Trophoblast cell (in vitro differentiated cells and primary cell): ENCODE measurements around the gene EXOC4.

Experiments used
- DNase-seq, 2 donors: peaks; one replicate each; pipeline ENCODE4 v3.0.0-alpha.2; 2016
- H2AFZ ChIP-seq: 2 replicates; pipeline ENCODE4 v1.6.1; 2013; ENCODE audit warnings: low read length, moderate library complexity, mild to moderate bottlenecking; ENCODE audit not compliant: insufficient read depth, poor library complexity
- H2AK5ac ChIP-seq: 2 replicates; pipeline ENCODE4 v1.6.1; 2013; ENCODE audit warnings: mild to moderate bottlenecking, low read length
- H2BK120ac ChIP-seq: 2 replicates; pipeline ENCODE4 v1.6.1; 2013; ENCODE audit warnings: low read length, mild to moderate bottlenecking, moderate library complexity; ENCODE audit not compliant: insufficient read depth, poor library complexity
- H2BK12ac ChIP-seq: 2 replicates; pipeline ENCODE4 v1.6.1; 2013; ENCODE audit warnings: mild to moderate bottlenecking, low read length, moderate library complexity
- H2BK5ac ChIP-seq: 2 replicates; pipeline ENCODE4 v1.6.1; 2013; ENCODE audit warnings: low read length, low read depth, moderate library complexity, mild to moderate bottlenecking; ENCODE audit not compliant: poor library complexity
- H3K14ac ChIP-seq: 2 replicates; pipeline ENCODE4 v1.6.1; 2013; ENCODE audit warnings: mild to moderate bottlenecking, low read length
- H3K18ac ChIP-seq: 2 replicates; pipeline ENCODE4 v1.6.1; 2013; ENCODE audit warnings: mild to moderate bottlenecking, low read length
- H3K23ac ChIP-seq: 2 replicates; pipeline ENCODE4 v1.6.1; 2013; ENCODE audit warnings: low read length
- H3K27ac ChIP-seq: 2 replicates; pipeline ENCODE4 v1.5.1; 2013; ENCODE audit warnings: low read depth, mild to moderate bottlenecking, inconsistent platforms, low read length, moderate library complexity
- H3K27me3 ChIP-seq: 2 replicates; pipeline ENCODE4 v1.6.1; 2013; ENCODE audit warnings: inconsistent platforms, mild to moderate bottlenecking, low read length, moderate library complexity; ENCODE audit not compliant: insufficient read depth
- H3K36me3 ChIP-seq, 2 experiments: 1 replicate in 1 of 2; 2 replicates in 1 of 2; pipeline ENCODE4 v1.6.1; 2013; ENCODE audit warnings: low read length in 2 of 2, mild to moderate bottlenecking in 2 of 2, moderate library complexity in 1 of 2; ENCODE audit not compliant: insufficient read depth in 2 of 2, control insufficient read depth in 1 of 2
- H3K4ac ChIP-seq: 2 replicates; pipeline ENCODE4 v1.6.1; 2013; ENCODE audit warnings: low read depth, mild to moderate bottlenecking, low read length, moderate library complexity
- H3K4me1 ChIP-seq, 2 experiments: 1 replicate in 1 of 2; 2 replicates in 1 of 2; pipeline ENCODE4 v1.6.1; 2013; ENCODE audit warnings: low read length in 2 of 2, mild to moderate bottlenecking in 2 of 2, moderate library complexity in 1 of 2; ENCODE audit not compliant: insufficient read depth in 2 of 2, control insufficient read depth in 1 of 2
- H3K4me2 ChIP-seq: 2 replicates; pipeline ENCODE4 v1.6.1; 2013; ENCODE audit warnings: inconsistent platforms, mild to moderate bottlenecking, low read length, moderate library complexity
- H3K4me3 ChIP-seq: 2 replicates; pipeline ENCODE4 v1.5.1; 2013; ENCODE audit warnings: mild to moderate bottlenecking, low read depth, low read length, inconsistent platforms
- H3K79me1 ChIP-seq: one replicate; pipeline ENCODE4 v1.6.1; 2013; ENCODE audit warnings: low read length
- H3K79me2 ChIP-seq: 2 replicates; pipeline ENCODE4 v1.6.1; 2013; ENCODE audit warnings: low read length, mild to moderate bottlenecking; ENCODE audit not compliant: control insufficient read depth, insufficient read depth, poor library complexity
- H3K9ac ChIP-seq: 2 replicates; pipeline ENCODE4 v1.6.1; 2013; ENCODE audit warnings: mild to moderate bottlenecking, low read length
- H3K9me3 ChIP-seq: 2 replicates; pipeline ENCODE4 v1.6.1; 2013; ENCODE audit warnings: low read depth, mild to moderate bottlenecking, control low read depth, inconsistent platforms, low read length; ENCODE audit not compliant: insufficient read depth
- H4K12ac ChIP-seq: 2 replicates; pipeline ENCODE4 v1.6.1; 2013; ENCODE audit warnings: low read depth, mild to moderate bottlenecking, low read length, moderate library complexity
- H4K8ac ChIP-seq: 2 replicates; pipeline ENCODE4 v1.6.1; 2013; ENCODE audit warnings: low read depth, mild to moderate bottlenecking, low read length, moderate library complexity
- H4K91ac ChIP-seq: one replicate; pipeline ENCODE4 v1.6.1; 2013; ENCODE audit warnings: low read depth, mild to moderate bottlenecking, low read length, moderate library complexity
- WGBS: extraction: QIAGEN DNeasy Blood & Tissue Kit; methylation state at CpG from one replicate; pipeline ENCODE4 v1.1.7; 2013; ENCODE audit warnings: missing lambda C conversion rate; ENCODE audit not compliant: insufficient read length, insufficient coverage; ENCODE audit errors: extremely low coverage; 5-methylcytosine and 5-hydroxymethylcytosine counted together

EXOC4 gene

GRCh38 chr7:134101716-134102115 lies 848.8 kb downstream of the EXOC4 start:
- H3K4ac ChIP-seq = no peak overlapping the region
- H3K18ac ChIP-seq = no peak overlapping the region
- H3K9ac ChIP-seq = no peak overlapping the region
- H4K91ac ChIP-seq = no peak overlapping the region
- no peak overlapping the region for H3K4me2 ChIP-seq
- DNase-seq = no peak
- H2BK12ac ChIP-seq = no peak overlapping the region
- WGBS = no CpG with 5 or more reads among the region's 3 CpGs
- no peaks in the 10 kb centered on the region for H3K4me1 ChIP-seq
- no peak overlapping the region for H4K8ac ChIP-seq
- no peaks in the 10 kb centered on the region for H3K27me3 ChIP-seq
- H3K79me2 ChIP-seq = no peaks in the 10 kb centered on the region
- H3K14ac ChIP-seq = no peak overlapping the region
- no peak overlapping the region for H2BK5ac ChIP-seq
- H4K12ac ChIP-seq = no peak overlapping the region
- no peak overlapping the region for H2AK5ac ChIP-seq
- no peak overlapping the region for H3K27ac ChIP-seq
- H3K23ac ChIP-seq = no peak overlapping the region
- H2BK120ac ChIP-seq = no peak overlapping the region
- H3K4me3 ChIP-seq = no peak overlapping the region
- no peak overlapping the region for H2AFZ ChIP-seq
- no peaks in the 10 kb centered on the region for H3K36me3 ChIP-seq
- H3K9me3 ChIP-seq = no peaks in the 10 kb centered on the region
- H3K79me1 ChIP-seq = no peaks in the 10 kb centered on the region

GRCh38 chr7:134104166-134104565 lies 851.3 kb downstream of the EXOC4 start:
- Histone ChIP-seq H3K14ac (no peak overlapping the region), H3K79me1 (no peaks in the 10 kb centered on the region), H2AK5ac (no peak overlapping the region), H2BK12ac (no peak overlapping the region), H3K27ac (no peak overlapping the region), H2BK5ac (no peak overlapping the region), H3K4me3 (no peak overlapping the region), H4K91ac (no peak overlapping the region), H3K27me3 (no peaks in the 10 kb centered on the region), H2BK120ac (no peak overlapping the region), H3K18ac (no peak overlapping the region), H4K8ac (no peak overlapping the region), H3K36me3 (no peaks in the 10 kb centered on the region), H3K9me3 (no peaks in the 10 kb centered on the region), H3K4me1 (no peaks in the 10 kb centered on the region), H3K4ac (no peak overlapping the region), H3K4me2 (no peak overlapping the region), H4K12ac (no peak overlapping the region), H2AFZ (no peak overlapping the region), H3K79me2 (no peaks in the 10 kb centered on the region), H3K9ac (no peak overlapping the region), H3K23ac (no peak overlapping the region)
- WGBS = no CpG with 5 or more reads among the region's 4 CpGs
- DNase-seq = no peak

DNA sequence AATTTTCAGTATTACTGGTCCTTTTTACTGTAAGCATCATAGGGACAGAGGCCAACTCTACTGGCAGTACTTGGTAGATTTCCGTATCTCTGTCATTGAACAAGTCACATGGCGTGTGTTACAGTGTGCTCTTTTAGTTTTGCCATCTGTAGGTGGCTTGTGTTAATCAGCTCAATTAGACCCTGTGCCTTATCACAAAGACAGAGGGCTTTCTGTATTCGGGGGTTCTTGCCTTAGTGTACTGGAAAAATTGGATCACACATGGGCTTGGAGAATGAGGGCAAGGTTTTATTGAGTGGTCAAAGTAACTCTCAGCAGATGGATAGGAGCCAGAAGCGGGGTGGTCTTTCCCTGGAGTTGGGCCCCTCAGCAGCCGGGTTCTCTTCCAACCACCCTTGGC lies 853.0 kb downstream of the EXOC4 start:
- no peak overlapping the region for H3K4ac ChIP-seq
- no CpG with 5 or more reads among the region's 5 CpGs for WGBS
- no peaks in the 10 kb centered on the region for H3K9me3 ChIP-seq
- H2AK5ac ChIP-seq = no peak overlapping the region
- no peak overlapping the region for H3K4me3 ChIP-seq
- H4K8ac ChIP-seq = no peak overlapping the region
- no peaks in the 10 kb centered on the region for H3K79me1 ChIP-seq
- no peak overlapping the region for H3K14ac ChIP-seq
- no peaks in the 10 kb centered on the region for H3K27me3 ChIP-seq
- no peaks in the 10 kb centered on the region for H3K79me2 ChIP-seq
- H2BK12ac ChIP-seq = no peak overlapping the region
- no peak overlapping the region for H3K27ac ChIP-seq
- H3K36me3 ChIP-seq = no peaks in the 10 kb centered on the region
- H2AFZ ChIP-seq = no peak overlapping the region
- no peak overlapping the region for H4K12ac ChIP-seq
- DNase-seq = no peak
- H3K4me1 ChIP-seq = no peaks in the 10 kb centered on the region
- H2BK5ac ChIP-seq = no peak overlapping the region
- no peak overlapping the region for H4K91ac ChIP-seq
- no peak overlapping the region for H3K23ac ChIP-seq
- H3K4me2 ChIP-seq = no peak overlapping the region
- no peak overlapping the region for H3K18ac ChIP-seq
- H2BK120ac ChIP-seq = no peak overlapping the region
- H3K9ac ChIP-seq = no peak overlapping the region

GRCh38 chr7:134108802-134109201 lies 855.9 kb downstream of the EXOC4 start:
- H3K23ac ChIP-seq = no peak overlapping the region
- H3K4me2 ChIP-seq = no peak overlapping the region
- no peaks in the 10 kb centered on the region for H3K4me1 ChIP-seq
- H4K91ac ChIP-seq = no peak overlapping the region
- H2AK5ac ChIP-seq = no peak overlapping the region
- no peak overlapping the region for H3K14ac ChIP-seq
- H3K18ac ChIP-seq = no peak overlapping the region
- no peaks in the 10 kb centered on the region for H3K9me3 ChIP-seq
- no peak overlapping the region for H2BK120ac ChIP-seq
- H3K9ac ChIP-seq = no peak overlapping the region
- no peak overlapping the region for H2BK5ac ChIP-seq
- H4K8ac ChIP-seq = no peak overlapping the region
- H3K27me3 ChIP-seq = no peaks in the 10 kb centered on the region
- H3K27ac ChIP-seq = no peak overlapping the region
- no peak overlapping the region for H4K12ac ChIP-seq
- H3K4me3 ChIP-seq = no peak overlapping the region
- no peak overlapping the region for H3K4ac ChIP-seq
- no peaks in the 10 kb centered on the region for H3K36me3 ChIP-seq
- H3K79me1 ChIP-seq = no peaks in the 10 kb centered on the region
- DNase-seq = no peak
- H2BK12ac ChIP-seq = no peak overlapping the region
- H2AFZ ChIP-seq = no peak overlapping the region
- no CpG with 5 or more reads among the region's 2 CpGs for WGBS
- no peaks in the 10 kb centered on the region for H3K79me2 ChIP-seq

DNA sequence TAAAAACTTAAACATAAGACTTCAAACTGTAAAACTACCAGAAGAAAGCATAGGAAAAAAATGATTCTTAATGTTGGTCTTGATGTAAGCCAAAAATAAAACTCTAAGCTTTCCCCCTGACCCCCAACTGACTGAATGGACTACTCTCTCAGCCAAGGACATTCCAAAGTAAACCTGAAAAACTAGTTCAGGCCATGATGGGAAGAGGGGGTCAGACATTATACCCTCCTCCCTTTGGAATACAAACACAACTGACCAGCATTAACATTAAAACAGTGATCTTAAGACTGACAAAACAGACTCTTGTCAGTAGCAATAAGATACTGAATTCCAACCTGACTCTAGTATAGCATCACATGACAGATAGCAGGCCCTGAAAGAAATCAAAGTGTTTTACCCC lies 860.8 kb downstream of the EXOC4 start:
- Histone ChIP-seq H3K4me1 (no peaks in the 10 kb centered on the region), H3K18ac (no peak overlapping the region), H3K14ac (no peak overlapping the region), H2BK12ac (no peak overlapping the region), H3K23ac (no peak overlapping the region), H3K27me3 (no peaks in the 10 kb centered on the region), H3K4me2 (no peak overlapping the region), H3K36me3 (no peaks in the 10 kb centered on the region), H4K91ac (no peak overlapping the region), H2AFZ (no peak overlapping the region), H3K9ac (no peak overlapping the region), H3K79me1 (no peaks in the 10 kb centered on the region), H4K12ac (no peak overlapping the region), H2BK120ac (no peak overlapping the region), H3K79me2 (no peaks in the 10 kb centered on the region), H4K8ac (no peak overlapping the region), H3K4ac (no peak overlapping the region), H3K27ac (no peak overlapping the region), H3K9me3 (no peaks in the 10 kb centered on the region), H3K4me3 (no peak overlapping the region), H2AK5ac (no peak overlapping the region), H2BK5ac (no peak overlapping the region)
- DNase-seq = no peak
